GM19468 (cell line): ENCODE measurements around the gene SNX8.
"Not testable (repeated sequence)": the region's sequence is repeated elsewhere in the genome, so short reads cannot be mapped to it uniquely, and the experiment has no call there.

ENCODE experiments used
- ATAC-seq: cut with Tn5 transposase; IDR thresholded peaks from one replicate; pipeline ENCODE4 v1.9.1; 2021; ENCODE audit warnings: mild to moderate bottlenecking, moderate library complexity, moderate number of reproducible peaks; ENCODE audit not compliant: unreplicated experiment; ENCODE audit errors: extremely low read depth

Gene SNX8

GRCh38 chr7:2269991-2270460, 44.2 kb downstream of the SNX8 start:
- no peak for ATAC-seq

- ATAC-seq = not testable (repeated sequence)
Observed at GRCh38 chr7:2269089-2269990, 44.9 kb downstream of the SNX8 start.

- ATAC-seq = no peak
Observed at GRCh38 chr7:2266911-2267310, 47.3 kb downstream of the SNX8 start.

GRCh38 chr7:2264158-2264557, 50.1 kb downstream of the SNX8 start:
- ATAC-seq = no peak

GRCh38 chr7:2263176-2263575, 51.1 kb downstream of the SNX8 start:
- no peak for ATAC-seq

GRCh38 chr7:2261611-2262010, 52.6 kb downstream of the SNX8 start:
- no peak for ATAC-seq

GRCh38 chr7:2260820-2261219, 53.4 kb downstream of the SNX8 start:
- no peak for ATAC-seq

- no peak for ATAC-seq
Observed at GRCh38 chr7:2259480-2259879, 54.8 kb downstream of the SNX8 start.

- peak; percentile 26 for ATAC-seq
Observed at GRCh38 chr7:2258661-2259365, 55.4 kb downstream of the SNX8 start.

- ATAC-seq = no peak
Observed at GRCh38 chr7:2257651-2258050, 56.6 kb downstream of the SNX8 start.

- ATAC-seq = no peak
Observed at GRCh38 chr7:2257046-2257551, 57.1 kb downstream of the SNX8 start.

GRCh38 chr7:2256306-2257045, 57.8 kb downstream of the SNX8 start:
- no peak for ATAC-seq

- ATAC-seq = no peak
Observed at GRCh38 chr7:2255145-2256139, 58.8 kb downstream of the SNX8 start.

GRCh38 chr7:2254429-2255144, 59.7 kb downstream of the SNX8 start:
- no peak for ATAC-seq

GRCh38 chr7:2253525-2254244, 60.6 kb downstream of the SNX8 start:
- ATAC-seq = no peak

- ATAC-seq = no peak
Observed at GRCh38 chr7:2253021-2253420, 61.2 kb downstream of the SNX8 start.

GRCh38 chr7:2251841-2252771, 62.1 kb downstream of the SNX8 start:
- no peak for ATAC-seq
